Tibial nerve (tissue), 4 donors: ENCODE data around the gene PCSK7.

Experiments used
- CTCF ChIP-seq, 5 experiments: fragments of 200-600 bp in 3 of 5; fragments of 450-650 bp in 2 of 5; sonication (generic) in 3 of 5; IDR thresholded peaks; one replicate each; pipeline ENCODE4 v1.5.1; 2016 to 2019; ENCODE audit warnings: antibody characterized with exemption in 5 of 5, mild to moderate bottlenecking in 3 of 5, moderate library complexity in 2 of 5
- EP300 ChIP-seq, 2 donors: sonication (generic); formaldehyde crosslinking; IDR thresholded peaks; one replicate each; pipeline ENCODE4 v1.6.1; 2017; ENCODE audit warnings: antibody characterized with exemption in 2 of 2, mild to moderate bottlenecking in 1 of 2
- POLR2A ChIP-seq, 2 donors: fragments of 450-650 bp; IDR thresholded peaks; one replicate each; pipeline ENCODE4 v1.6.1; 2017; ENCODE audit warnings: antibody characterized with exemption in 2 of 2, mild to moderate bottlenecking in 2 of 2, moderate library complexity in 2 of 2

GRCh38 chr11:117189941-117190544 lies 41.8 kb downstream of the PCSK7 start:
- TF ChIP-seq CTCF (IDR thresholded peaks at IDR 0.05) = no peak
- TF ChIP-seq POLR2A (IDR thresholded peaks at IDR 0.05) = no peak
- TF ChIP-seq EP300 (IDR thresholded peaks at IDR 0.05) = no peak
